GM12878 (cell line): Measurements from ENCODE around the gene PCDH1. TPM values are rescaled to one million over a fixed set of nuclear protein-coding genes. Genes with fewer than 3 reads are reported as not detected.

ENCODE experiments used
- ATAC-seq: fragments of 200-7000 bp; cut with Tn5 transposase; 3 replicates; pipeline ENCODE4 v1.9.1; 2020; ENCODE audit warnings: mild to moderate bottlenecking, moderate library complexity
- BruUV-seq: library from RNA; stranded (reverse); fragments of 400-500 nt; replicated peaks from 2 replicates; lab custom pipeline; 2021; lab: Mats Ljungman, UMichigan
- CTCF ChIA-PET: fragments of 300-600 bp; sonication (Branson Sonifier 250); formaldehyde crosslinking; extraction: SDS; loops from one replicate; lab custom pipeline; 2021; ENCODE audit warnings: inconsistent platforms; lab: Yijun Ruan, JAX
- POLR2A ChIA-PET: fragments of 350-600 bp; formaldehyde crosslinking; extraction: SDS; loops from one replicate; lab custom pipeline; 2021; ENCODE audit warnings: inconsistent platforms; lab: Charles Lee
- RAD21 ChIA-PET: fragments of 300-600 bp; sonication (Branson Sonifier 250); formaldehyde crosslinking; loops from one replicate; lab custom pipeline; 2023; ENCODE audit warnings: antibody characterized with exemption; ENCODE audit not compliant: unreplicated experiment; lab: Charles Lee
- SMC1A ChIA-PET: fragments of 300-600 bp; sonication (Branson Sonifier 250); formaldehyde crosslinking; loops from one replicate; lab custom pipeline; 2023; ENCODE audit not compliant: unreplicated experiment, uncharacterized antibody; lab: Charles Lee
- DNase-seq: peaks from one replicate; pipeline ENCODE4 v3.0.0-alpha.2; 2011; ENCODE audit warnings: low read depth, low spot score
- FAIRE-seq: peaks from 3 replicates; lab custom pipeline; 2011; peaks lifted over from hg19 to GRCh38; lab: Jason Lieb, UNC
- H2AFZ ChIP-seq: 2 replicates; pipeline ENCODE4 v1.6.0; 2011; ENCODE audit warnings: low read depth, low read length, control low read depth; ENCODE audit not compliant: control insufficient read depth
- H3K27ac ChIP-seq: 2 replicates; pipeline ENCODE4 v1.5.1; 2011; ENCODE audit warnings: control low read depth; ENCODE audit not compliant: control insufficient read depth, insufficient read depth
- H3K27me3 ChIP-seq, 2 experiments: replicated peaks in 1 of 2; 2 replicates each; pipeline versions ENCODE4 v1.6.0 to v1.6.1; 2011; ENCODE audit warnings: low read length in 1 of 2; ENCODE audit not compliant: control insufficient read depth in 2 of 2, insufficient read depth in 2 of 2
- H3K36me3 ChIP-seq, 2 experiments: 2 replicates each; pipeline ENCODE4 v1.5.1; 2011; ENCODE audit warnings: low read length in 1 of 2; ENCODE audit not compliant: control insufficient read depth in 2 of 2, insufficient read depth in 2 of 2
- H3K4me1 ChIP-seq: 2 replicates; pipeline ENCODE4 v1.6.1; 2011; ENCODE audit warnings: mild to moderate bottlenecking, low read length, moderate library complexity, mixed read lengths; ENCODE audit not compliant: control insufficient read depth, insufficient read depth
- H3K4me2 ChIP-seq: 2 replicates; pipeline ENCODE4 v1.6.0; 2011; ENCODE audit warnings: control low read depth; ENCODE audit not compliant: control insufficient read depth, insufficient read depth
- H3K4me3 ChIP-seq: fragments of 200-600 bp; sonication (generic); 2 replicates; pipeline ENCODE4 v1.5.1; 2016
- H3K79me2 ChIP-seq: 2 replicates; pipeline ENCODE4 v1.6.0; 2011; ENCODE audit warnings: low read length; ENCODE audit not compliant: control insufficient read depth, insufficient read depth
- H3K9ac ChIP-seq: 2 replicates; pipeline ENCODE4 v1.8.0; 2011; ENCODE audit warnings: low read length, control low read depth, mixed read lengths; ENCODE audit not compliant: control insufficient read depth, insufficient read depth
- H3K9me3 ChIP-seq: replicated peaks from 3 replicates; pipeline ENCODE4 v1.5.1; 2011; ENCODE audit warnings: mild to moderate bottlenecking, low read length; ENCODE audit not compliant: control insufficient read depth, insufficient read depth
- H4K20me1 ChIP-seq: 2 replicates; pipeline ENCODE4 v1.6.0; 2011; ENCODE audit not compliant: control insufficient read depth, insufficient read depth
- ATF3 ChIP-seq: IDR thresholded peaks from 2 replicates; pipeline ENCODE4 v1.6.1; 2011; ENCODE audit warnings: low read depth, mild to moderate bottlenecking, low read length, moderate library complexity, borderline replicate concordance; ENCODE audit errors: extremely low read depth
- CEBPZ ChIP-seq: fragments of 150-350 bp; IDR thresholded peaks from 2 replicates; pipeline ENCODE4 v1.6.1; 2016; ENCODE audit warnings: low read depth, low read length
- E4F1 ChIP-seq: fragments of 450-650 bp; IDR thresholded peaks from 2 replicates; pipeline ENCODE4 v1.6.1; 2018; ENCODE audit warnings: borderline replicate concordance, mild to moderate bottlenecking; ENCODE audit not compliant: partially characterized antibody
- ESRRA ChIP-seq: IDR thresholded peaks from 2 replicates; pipeline ENCODE4 v1.6.1; 2012; ENCODE audit warnings: mild to moderate bottlenecking, low read length, improper control_type of control experiment
- FOS ChIP-seq: IDR thresholded peaks from 3 replicates; pipeline ENCODE4 v1.6.1; 2011; ENCODE audit warnings: borderline replicate concordance; ENCODE audit not compliant: insufficient read length; ENCODE audit errors: extremely low read depth
- NR2C2 ChIP-seq: IDR thresholded peaks from 2 replicates; pipeline ENCODE4 v1.6.1; 2011; ENCODE audit warnings: borderline replicate concordance, low read depth; ENCODE audit not compliant: control insufficient read depth, insufficient read length
- PAX8 ChIP-seq: fragments of 450-650 bp; IDR thresholded peaks from 2 replicates; pipeline ENCODE4 v1.6.1; 2017; ENCODE audit warnings: mild to moderate bottlenecking, moderate library complexity
- RELA ChIP-seq: fragments of 450-650 bp; IDR thresholded peaks from 2 replicates; pipeline ENCODE4 v1.8.0; 2014; ENCODE audit warnings: borderline replicate concordance; ENCODE audit not compliant: partially characterized antibody
- RFX5 ChIP-seq: IDR thresholded peaks from 2 replicates; pipeline ENCODE4 v1.6.1; 2011; ENCODE audit warnings: low read depth, low read length, improper control_type of control experiment
- SKIL ChIP-seq: fragments of 450-650 bp; IDR thresholded peaks from 2 replicates; pipeline ENCODE4 v1.6.1; 2017; ENCODE audit warnings: mild to moderate bottlenecking, low read depth, inconsistent platforms; ENCODE audit not compliant: poor library complexity, severe bottlenecking
- SMAD5 ChIP-seq: IDR thresholded peaks from 2 replicates; pipeline ENCODE4 v1.6.1; 2016; ENCODE audit warnings: antibody characterized with exemption, low read depth
- SMC3 ChIP-seq: IDR thresholded peaks from 2 replicates; pipeline ENCODE4 v1.6.1; 2011; ENCODE audit warnings: low read length, improper control_type of control experiment, borderline replicate concordance
- SRF ChIP-seq, 2 experiments: IDR thresholded peaks; 2 replicates each; pipeline ENCODE4 v1.6.1; 2011; ENCODE audit warnings: low read depth in 2 of 2, low read length in 2 of 2, mild to moderate bottlenecking in 1 of 2, moderate library complexity in 1 of 2
- USF2 ChIP-seq: IDR thresholded peaks from 2 replicates; pipeline ENCODE4 v1.6.1; 2011; ENCODE audit warnings: low read depth, low read length, improper control_type of control experiment, borderline replicate concordance
- YBX1 ChIP-seq: fragments of 450-650 bp; IDR thresholded peaks from 2 replicates; pipeline ENCODE4 v1.6.1; 2016; ENCODE audit warnings: antibody characterized with exemption
- WGBS: methylation state at CpG from one replicate; pipeline ENCODE4 v1.1.6; 2016; ENCODE audit warnings: low lambda C conversion rate; ENCODE audit not compliant: insufficient replicate concordance, insufficient coverage; ENCODE audit errors: missing lambda C conversion rate; 5-methylcytosine and 5-hydroxymethylcytosine counted together
- in situ Hi-C: fragments of 300-500 bp; cut with MboI; formaldehyde crosslinking; loops from 9 replicates; pipeline ENCODE4 v1.14.3; 2018; ENCODE audit warnings: mixed read lengths
- intact Hi-C: fragments of 100-400 bp; cut with micrococcal nuclease; formaldehyde crosslinking; loops from one replicate; pipeline ENCODE4 v1.14.2; 2022; ENCODE audit not compliant: unreplicated experiment
- polyA plus RNA-seq, 11 experiments: library from polyadenylated mRNA; depleted of rRNA in 4 of 11; unstranded in 6 of 11; stranded (reverse) in 5 of 11; fragments of >200 nt; fragmentation: Nextera tagmentation in 4 of 11; fragmentation: Illumina TruSeq in 1 of 11; extraction: Ambion mirVana in 4 of 11; extraction: Trizol in 1 of 11; gene quantifications; 1 replicate in 1 of 11; 2 replicates in 10 of 11; pipeline versions ENCODE4 v1.2.1 to v1.2.3, GENCODE V29; 2011 to 2016; ENCODE audit warnings: inconsistent platforms in 2 of 11, missing spikeins in 2 of 11, low read depth in 1 of 11
- total RNA-seq, 4 experiments: library from RNA; depleted of rRNA in 3 of 4; stranded (reverse); fragments of >200 nt in 3 of 4; fragmentation: Illumina TruSeq in 1 of 4; extraction: Trizol in 1 of 4; gene quantifications; 2 replicates each; pipeline versions ENCODE4 v1.2.1 to v1.2.3, GENCODE V29; 2013 to 2021

Gene PCDH1
- total and polyA plus RNA-seq, 10 of the 15 experiments (the other 5 are each of a cell fraction or from before 2014, with no cell fraction given), result 0.07 to 0.36 (median 0.16) TPM; not detected in 7

GRCh38 chr5:141840280-141840812 lies 37.9 kb downstream of the PCDH1 start:
- H3K4me2 ChIP-seq, result no peak overlapping the region
- TF ChIP-seq SMC3 (no peak), SRF (IDR thresholded peaks at IDR 0.05; ENCODE audit: low read depth in 2 of 2, low read length in 2 of 2) (no peak), FOS (no peak), SMAD5 (no peak), PAX8 (no peak), ATF3 (no peak), E4F1 (no peak), NR2C2 (no peak), SKIL (no peak), USF2 (no peak), CEBPZ (no peak), ESRRA (no peak), YBX1 (no peak), RFX5 (no peak), RELA (no peak)

More at GRCh38 chr5:141840280-141840812, 37.9 kb downstream of the PCDH1 start:
- WGBS, result 31% methylated on average over 3 of the region's 3 CpGs
- ChIA-PET POLR2A (no interaction called here), CTCF (interaction anchor here (0.9 to 1.2 kb wide), 2 partner anchors 28 to 148 kb away, joined by 3 read pairs; no protein-coding TSS in a partner anchor), RAD21 (no interaction called here), SMC1A (no interaction called here)
- DNase-seq, result no peak
- Histone ChIP-seq H3K4me3 (no peak overlapping the region), H3K36me3 (no peaks in the 10 kb centered on the region), H3K4me1 (no peaks in the 10 kb centered on the region), H3K9me3 (no peaks in the 10 kb centered on the region), H3K9ac (no peak overlapping the region), H3K27ac (no peak overlapping the region), H3K79me2 (no peaks in the 10 kb centered on the region), H2AFZ (no peak overlapping the region), H4K20me1 (no peaks in the 10 kb centered on the region), H3K27me3 (peaks cover 3% of the 10 kb centered on the region in 2 experiments; a peak in 3 of 4 replicates)
- BruUV-seq, result no TSS peak
- no peak for ATAC-seq
- in situ Hi-C loops, result no loop called here
- no peak for FAIRE-seq
- intact Hi-C loops, result no loop called here
